Gastrocnemius medialis (tissue), 4 donors: ENCODE data around the gene GNAQ.

ENCODE experiments used
- POLR2A ChIP-seq, 2 donors: fragments of 450-650 bp; IDR thresholded peaks; one replicate each; pipeline ENCODE4 v1.6.1; 2017; ENCODE audit warnings: antibody characterized with exemption in 2 of 2, mild to moderate bottlenecking in 2 of 2, moderate library complexity in 2 of 2
- TF ChIP-seq, protein P1 (sequence below), 5 experiments: fragments of 450-650 bp in 3 of 5; fragments of 200-600 bp in 2 of 5; sonication (generic) in 2 of 5; IDR thresholded peaks in 4 of 5; conservative IDR thresholded peaks in 1 of 5; 1 replicate in 4 of 5; 2 replicates in 1 of 5; pipeline ENCODE4 v1.5.1; 2016 to 2019; ENCODE audit warnings: antibody characterized with exemption in 5 of 5, mild to moderate bottlenecking in 3 of 5, moderate library complexity in 3 of 5

DNA sequence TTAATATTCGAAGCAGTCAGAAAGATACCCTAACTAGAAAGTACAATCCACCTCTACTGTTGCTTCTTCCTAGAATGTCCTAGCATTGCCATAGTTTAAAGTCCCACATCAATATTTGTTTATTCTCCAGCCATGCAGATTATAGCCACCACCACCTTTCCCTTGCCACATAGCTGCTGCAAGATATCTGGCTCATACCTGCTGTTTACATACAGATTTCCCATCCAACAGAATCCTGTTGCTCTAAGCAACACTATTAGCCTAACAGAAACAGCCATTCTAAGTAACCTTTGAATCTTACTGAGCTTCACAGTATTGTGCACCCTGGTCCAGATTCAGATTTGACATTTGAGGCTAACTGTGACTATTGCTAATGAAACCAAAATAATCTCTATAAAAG is 45.6 kb downstream of the GNAQ start:
- TF ChIP-seq, protein P1, sequence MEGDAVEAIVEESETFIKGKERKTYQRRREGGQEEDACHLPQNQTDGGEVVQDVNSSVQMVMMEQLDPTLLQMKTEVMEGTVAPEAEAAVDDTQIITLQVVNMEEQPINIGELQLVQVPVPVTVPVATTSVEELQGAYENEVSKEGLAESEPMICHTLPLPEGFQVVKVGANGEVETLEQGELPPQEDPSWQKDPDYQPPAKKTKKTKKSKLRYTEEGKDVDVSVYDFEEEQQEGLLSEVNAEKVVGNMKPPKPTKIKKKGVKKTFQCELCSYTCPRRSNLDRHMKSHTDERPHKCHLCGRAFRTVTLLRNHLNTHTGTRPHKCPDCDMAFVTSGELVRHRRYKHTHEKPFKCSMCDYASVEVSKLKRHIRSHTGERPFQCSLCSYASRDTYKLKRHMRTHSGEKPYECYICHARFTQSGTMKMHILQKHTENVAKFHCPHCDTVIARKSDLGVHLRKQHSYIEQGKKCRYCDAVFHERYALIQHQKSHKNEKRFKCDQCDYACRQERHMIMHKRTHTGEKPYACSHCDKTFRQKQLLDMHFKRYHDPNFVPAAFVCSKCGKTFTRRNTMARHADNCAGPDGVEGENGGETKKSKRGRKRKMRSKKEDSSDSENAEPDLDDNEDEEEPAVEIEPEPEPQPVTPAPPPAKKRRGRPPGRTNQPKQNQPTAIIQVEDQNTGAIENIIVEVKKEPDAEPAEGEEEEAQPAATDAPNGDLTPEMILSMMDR (IDR thresholded peaks at IDR 0.05 in 4 of 5, conservative IDR thresholded peaks at IDR 0.05 in 1 of 5): no peak
- no peak for TF ChIP-seq POLR2A (IDR thresholded peaks at IDR 0.05)
